MCF 10A (cell line): ENCODE measurements around the gene ZBTB11. TPM values are rescaled to one million over a fixed set of nuclear protein-coding genes. Genes with fewer than 3 reads are reported as not detected.
"Not testable (repeated sequence)": the region's sequence is repeated elsewhere in the genome, so short reads cannot be mapped to it uniquely, and the experiment has no call there.

Experiments used
- BruUV-seq: library from RNA; stranded (reverse); fragments of 400-500 nt; replicated peaks from 2 replicates; lab custom pipeline; 2021; lab: Mats Ljungman, UMichigan
- CTCF ChIA-PET: fragments of 300-600 bp; sonication (Branson Sonifier 250); formaldehyde crosslinking; extraction: SDS; loops from one replicate; lab custom pipeline; 2021; ENCODE audit warnings: antibody characterized with exemption, inconsistent platforms; lab: Yijun Ruan, JAX
- POLR2A ChIA-PET: fragments of 300-600, 350-650 bp; sonication (Branson Sonifier 250); formaldehyde crosslinking; extraction: SDS; loops from one replicate; lab custom pipeline; 2020; ENCODE audit warnings: antibody characterized with exemption, inconsistent platforms; lab: Yijun Ruan, JAX
- DNase-seq: peaks from one replicate; pipeline ENCODE4 v3.0.0-alpha.2; 2018; ENCODE audit not compliant: unreplicated experiment
- H3K27ac Mint-ChIP-seq: one replicate; pipeline ENCODE4 v1.8.0; 2022; ENCODE audit warnings: mild to moderate bottlenecking, low read depth, mixed read lengths; ENCODE audit not compliant: unreplicated experiment
- H3K27me3 Mint-ChIP-seq: one replicate; pipeline ENCODE4 v1.8.0; 2022; ENCODE audit warnings: mixed read lengths; ENCODE audit not compliant: insufficient read depth, unreplicated experiment
- H3K36me3 Mint-ChIP-seq: one replicate; pipeline ENCODE4 v1.8.0; 2022; ENCODE audit warnings: mild to moderate bottlenecking, moderate library complexity, mixed read lengths; ENCODE audit not compliant: insufficient read depth, unreplicated experiment
- H3K4me1 Mint-ChIP-seq: one replicate; pipeline ENCODE4 v1.8.0; 2022; ENCODE audit warnings: mixed read lengths; ENCODE audit not compliant: insufficient read depth, unreplicated experiment
- H3K4me3 Mint-ChIP-seq: one replicate; pipeline ENCODE4 v1.8.0; 2022; ENCODE audit warnings: mild to moderate bottlenecking, moderate library complexity, mixed read lengths; ENCODE audit not compliant: unreplicated experiment
- H3K9me3 Mint-ChIP-seq: one replicate; pipeline ENCODE4 v1.8.0; 2022; ENCODE audit warnings: mixed read lengths; ENCODE audit not compliant: unreplicated experiment
- intact Hi-C: fragments of 100-400 bp; cut with micrococcal nuclease; formaldehyde crosslinking; loops from 2 replicates; pipeline ENCODE4 v1.14.1; 2022
- total RNA-seq: library from RNA; stranded (reverse); gene quantifications from 2 replicates; pipeline ENCODE4 v1.2.3, GENCODE V29; 2022
- TF ChIP-seq, protein P1 (sequence below): fragments of 200-600 bp; IDR thresholded peaks from one replicate; pipeline ENCODE4 v1.8.0; 2022; ENCODE audit warnings: antibody characterized with exemption, mild to moderate bottlenecking; ENCODE audit not compliant: unreplicated experiment

Gene ZBTB11
- total RNA-seq, 1 experiment from 2014 or later = 28.9 TPM

DNA sequence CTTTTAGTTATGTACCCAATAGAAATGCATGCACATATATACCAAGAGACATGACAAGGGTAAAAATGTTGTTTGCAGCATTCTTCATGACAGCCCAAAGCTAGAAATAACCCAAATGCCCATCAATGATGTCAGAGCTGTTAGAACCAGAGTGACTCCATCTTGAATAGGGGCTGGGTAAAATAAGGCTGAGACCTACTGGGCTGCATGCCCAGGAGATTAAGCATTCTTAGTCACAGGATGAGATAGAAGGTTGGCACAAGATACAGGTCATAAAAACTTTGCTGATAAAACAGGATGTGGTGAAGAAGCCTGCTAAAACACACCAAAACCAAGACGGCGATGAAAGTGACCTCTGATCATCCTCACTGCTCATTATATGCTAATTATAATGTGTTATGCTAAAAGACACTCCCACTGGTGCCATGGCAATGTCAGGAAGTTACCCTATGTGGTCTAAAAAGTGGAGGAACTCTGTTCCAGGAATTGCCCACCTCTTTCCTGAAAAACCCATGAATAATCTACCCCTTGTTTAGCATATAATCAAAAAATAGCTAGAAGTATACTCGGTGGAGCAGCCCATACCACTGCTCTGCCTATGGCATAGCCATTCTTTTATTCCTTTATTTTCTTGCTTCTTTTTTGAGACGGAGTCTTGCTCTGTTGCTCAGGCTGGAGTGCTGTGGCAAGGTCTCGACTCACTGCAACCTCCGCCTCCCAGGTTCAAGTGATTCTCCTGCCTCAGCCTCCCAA lies 32.9 kb downstream of the ZBTB11 start:
- POLR2A ChIA-PET = no interaction called here
- H3K36me3 Mint-ChIP-seq = peaks cover 19% of the 10 kb centered on the region
- TF ChIP-seq, protein P1, sequence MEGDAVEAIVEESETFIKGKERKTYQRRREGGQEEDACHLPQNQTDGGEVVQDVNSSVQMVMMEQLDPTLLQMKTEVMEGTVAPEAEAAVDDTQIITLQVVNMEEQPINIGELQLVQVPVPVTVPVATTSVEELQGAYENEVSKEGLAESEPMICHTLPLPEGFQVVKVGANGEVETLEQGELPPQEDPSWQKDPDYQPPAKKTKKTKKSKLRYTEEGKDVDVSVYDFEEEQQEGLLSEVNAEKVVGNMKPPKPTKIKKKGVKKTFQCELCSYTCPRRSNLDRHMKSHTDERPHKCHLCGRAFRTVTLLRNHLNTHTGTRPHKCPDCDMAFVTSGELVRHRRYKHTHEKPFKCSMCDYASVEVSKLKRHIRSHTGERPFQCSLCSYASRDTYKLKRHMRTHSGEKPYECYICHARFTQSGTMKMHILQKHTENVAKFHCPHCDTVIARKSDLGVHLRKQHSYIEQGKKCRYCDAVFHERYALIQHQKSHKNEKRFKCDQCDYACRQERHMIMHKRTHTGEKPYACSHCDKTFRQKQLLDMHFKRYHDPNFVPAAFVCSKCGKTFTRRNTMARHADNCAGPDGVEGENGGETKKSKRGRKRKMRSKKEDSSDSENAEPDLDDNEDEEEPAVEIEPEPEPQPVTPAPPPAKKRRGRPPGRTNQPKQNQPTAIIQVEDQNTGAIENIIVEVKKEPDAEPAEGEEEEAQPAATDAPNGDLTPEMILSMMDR = no peak
- no peak overlapping the region for H3K27ac Mint-ChIP-seq
- peak; percentile 35 for DNase-seq
- H3K27me3 Mint-ChIP-seq = no peaks in the 10 kb centered on the region
- no peak overlapping the region for H3K4me3 Mint-ChIP-seq
- no peaks in the 10 kb centered on the region for H3K9me3 Mint-ChIP-seq
- CTCF ChIA-PET = interaction anchor here (0.6 kb wide), 1 partner anchor 22 kb away, joined by 4 read pairs; no protein-coding TSS in a partner anchor
- H3K4me1 Mint-ChIP-seq = peaks cover 9% of the 10 kb centered on the region
- no TSS peak for BruUV-seq
- intact Hi-C loops = no loop called here

DNA sequence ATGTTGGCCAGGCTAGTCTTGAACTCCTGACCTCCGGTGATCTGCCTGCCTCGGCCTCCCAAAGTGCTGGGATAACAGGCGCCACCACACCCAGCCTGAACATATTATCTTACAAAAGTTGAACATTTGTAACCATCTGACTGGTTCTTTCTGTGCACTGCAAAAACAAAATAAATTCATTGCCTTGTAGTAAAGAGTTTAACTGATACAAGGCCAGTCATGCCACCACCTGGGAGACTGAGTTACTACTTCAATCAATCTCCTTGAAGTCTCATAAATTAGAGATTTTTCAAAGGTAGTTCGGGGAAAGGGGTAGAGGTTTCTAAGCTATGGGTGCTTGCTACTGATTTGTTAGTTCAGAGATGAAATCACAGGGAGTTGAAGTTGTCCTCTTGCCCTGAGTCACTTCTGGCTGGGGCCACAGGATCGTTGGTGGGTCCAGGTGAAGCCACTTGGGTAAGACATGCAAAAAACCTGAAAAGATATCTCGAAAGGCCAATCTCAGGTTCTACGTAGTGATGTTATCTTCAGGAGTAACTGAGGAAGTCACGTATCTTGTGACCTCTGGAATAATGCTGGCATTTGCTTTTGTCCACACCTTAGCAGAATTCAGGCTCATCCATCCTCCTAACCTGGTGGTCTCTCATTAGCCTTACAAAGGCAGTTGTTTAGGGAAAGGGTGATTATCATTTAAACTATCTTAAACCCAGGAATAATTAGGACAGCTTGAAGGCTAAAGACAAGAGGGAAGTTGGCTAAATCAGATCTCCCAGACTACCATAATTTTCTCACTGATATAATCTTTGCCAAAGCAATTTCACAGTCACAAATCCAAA lies 33.7 kb downstream of the ZBTB11 start:
- Mint-ChIP-seq H3K27ac (no peak overlapping the region), H3K9me3 (no peaks in the 10 kb centered on the region), H3K27me3 (no peaks in the 10 kb centered on the region), H3K36me3 (peaks cover 11% of the 10 kb centered on the region), H3K4me1 (peaks cover 9% of the 10 kb centered on the region), H3K4me3 (no peak overlapping the region)
- no TSS peak for BruUV-seq
- DNase-seq = no peak
- CTCF ChIA-PET = no interaction called here
- POLR2A ChIA-PET = no interaction called here
- TF ChIP-seq, protein P1 = no peak
- intact Hi-C loops = no loop called here

DNA sequence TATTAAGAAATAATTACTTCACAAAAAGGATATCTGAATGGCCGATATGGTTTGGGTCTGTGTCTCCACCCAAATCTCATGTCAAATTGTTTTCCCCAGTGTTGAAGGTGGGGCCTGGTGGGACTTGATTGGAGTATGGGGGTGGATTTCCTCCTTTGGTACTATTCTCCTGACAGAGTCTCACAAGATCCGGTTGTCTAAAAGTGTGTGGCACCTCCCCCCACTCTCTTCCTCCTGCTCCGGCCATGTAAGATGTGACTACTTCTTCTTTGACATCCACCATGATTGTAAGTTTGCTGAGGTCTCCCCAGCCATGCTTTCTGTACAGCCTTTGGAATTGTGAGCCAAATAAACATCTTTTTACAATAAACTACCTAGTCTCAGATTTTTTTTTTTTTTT lies 34.5 kb downstream of the ZBTB11 start:
- H3K27ac Mint-ChIP-seq = no peak overlapping the region
- peaks cover 9% of the 10 kb centered on the region for H3K4me1 Mint-ChIP-seq
- H3K9me3 Mint-ChIP-seq = no peaks in the 10 kb centered on the region
- H3K36me3 Mint-ChIP-seq = peaks cover 10% of the 10 kb centered on the region
- H3K27me3 Mint-ChIP-seq = no peaks in the 10 kb centered on the region
- TF ChIP-seq, protein P1 = no peak
- no TSS peak for BruUV-seq
- CTCF ChIA-PET = no interaction called here
- H3K4me3 Mint-ChIP-seq = no peak overlapping the region
- no peak for DNase-seq
- intact Hi-C loops = no loop called here
- POLR2A ChIA-PET = no interaction called here

DNA sequence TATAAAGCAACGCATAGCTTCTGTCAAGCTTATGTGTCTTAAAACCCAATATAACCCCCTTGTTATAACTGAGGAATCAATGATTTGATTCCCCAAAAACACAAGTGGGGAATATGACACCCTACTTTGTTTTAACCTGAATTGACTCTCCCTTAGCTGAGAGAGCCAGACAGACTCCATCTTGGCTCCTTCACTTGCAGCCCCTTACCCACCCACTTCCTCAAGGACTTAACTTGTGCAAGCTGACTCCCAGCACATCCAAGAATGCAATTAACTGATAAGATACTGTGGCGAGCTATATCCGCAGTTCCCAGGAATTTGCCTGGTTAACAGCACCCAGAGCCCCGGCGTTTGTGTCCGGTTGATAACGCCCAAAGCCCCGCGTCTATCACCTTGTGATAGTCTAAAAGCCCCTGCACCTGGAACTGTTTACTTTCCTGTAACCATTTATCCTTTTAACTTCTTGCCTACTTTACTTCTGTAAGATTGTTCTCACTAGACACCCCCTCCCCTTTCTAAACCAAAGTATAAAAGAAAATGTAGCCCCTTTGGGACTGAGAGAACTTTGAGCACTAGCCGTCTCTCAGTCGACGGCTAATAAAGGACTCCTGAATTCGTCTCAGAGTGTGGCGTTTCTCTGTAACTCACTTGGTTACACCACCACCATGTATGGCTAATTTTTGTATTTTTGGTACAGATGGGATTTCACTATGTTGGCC lies 35.4 kb downstream of the ZBTB11 start:
- CTCF ChIA-PET, POLR2A ChIA-PET, DNase-seq, BruUV-seq, intact Hi-C loops, H3K36me3 Mint-ChIP-seq, H3K9me3 Mint-ChIP-seq, H3K4me3 Mint-ChIP-seq, H3K27ac Mint-ChIP-seq, H3K27me3 Mint-ChIP-seq: not testable (repeated sequence)
- peaks cover 10% of the 10 kb centered on the region for H3K4me1 Mint-ChIP-seq
